Measurements from ENCODE around the gene MGRN1.
A peak's percentile ranks its signal among the peaks of the same experiment; 100 is the strongest.

MGRN1 gene

GRCh38 chr16:4698321-4699045, 73.9 kb downstream of the MGRN1 start:
- FAIRE-seq (no peak), DNase-seq (ENCODE audit: insufficient read length) (peak; percentile 5)
- TF ChIP-seq POLR2AphosphoS5 (IDR thresholded peaks at IDR 0.05; ENCODE audit: low read depth, low read length) (no peak; the same call in 1 of the 2 replicates), TAF1 (IDR thresholded peaks at IDR 0.05; ENCODE audit: borderline replicate concordance, low read depth, low read length) (no peak), POLR2A (IDR thresholded peaks at IDR 0.05; ENCODE audit: low read depth, low read length) (peak; percentile 30)

- DNase-seq (ENCODE audit: insufficient read length) (no peak), FAIRE-seq (no peak)
- TF ChIP-seq POLR2A (IDR thresholded peaks at IDR 0.05; ENCODE audit: low read depth, low read length) (no peak), TAF1 (IDR thresholded peaks at IDR 0.05; ENCODE audit: borderline replicate concordance, low read depth, low read length) (no peak), POLR2AphosphoS5 (IDR thresholded peaks at IDR 0.05; ENCODE audit: low read depth, low read length) (no peak; the same call in 1 of the 2 replicates)
Observed at GRCh38 chr16:4699046-4699556, 74.5 kb downstream of the MGRN1 start.

- DNase-seq (ENCODE audit: insufficient read length) (no peak), FAIRE-seq (no peak)
- TF ChIP-seq TAF1 (IDR thresholded peaks at IDR 0.05; ENCODE audit: borderline replicate concordance, low read depth, low read length) (no peak), POLR2AphosphoS5 (IDR thresholded peaks at IDR 0.05; ENCODE audit: low read depth, low read length) (0 out of 2 replicates have a peak, but pooled peaks have one; percentile 23)
Observed at GRCh38 chr16:4700380-4700996, 75.9 kb downstream of the MGRN1 start.

GRCh38 chr16:4700997-4701743, 76.5 kb downstream of the MGRN1 start:
- DNase-seq (ENCODE audit: insufficient read length) (no peak), FAIRE-seq (no peak)
- TF ChIP-seq POLR2A (IDR thresholded peaks at IDR 0.05; ENCODE audit: low read depth, low read length) (no peak), POLR2AphosphoS5 (IDR thresholded peaks at IDR 0.05; ENCODE audit: low read depth, low read length) (no peak), TAF1 (IDR thresholded peaks at IDR 0.05; ENCODE audit: borderline replicate concordance, low read depth, low read length) (no peak)

GRCh38 chr16:4701791-4702465, 77.3 kb downstream of the MGRN1 start:
- FAIRE-seq = no peak
- peak; percentile 13 for DNase-seq (ENCODE audit: insufficient read length)
- no peak for TF ChIP-seq POLR2A (IDR thresholded peaks at IDR 0.05; ENCODE audit: low read depth, low read length)

- DNase-seq (ENCODE audit: insufficient read length) (no peak), FAIRE-seq (no peak)
- TF ChIP-seq POLR2AphosphoS5 (IDR thresholded peaks at IDR 0.05; ENCODE audit: low read depth, low read length) = no peak
- no peak for TF ChIP-seq POLR2A (IDR thresholded peaks at IDR 0.05; ENCODE audit: low read depth, low read length)
- no peak for TF ChIP-seq TAF1 (IDR thresholded peaks at IDR 0.05; ENCODE audit: borderline replicate concordance, low read depth, low read length)
Observed at GRCh38 chr16:4702466-4702808, 77.8 kb downstream of the MGRN1 start.

- DNase-seq (ENCODE audit: insufficient read length) (no peak), FAIRE-seq (no peak)
- TF ChIP-seq TAF1 (IDR thresholded peaks at IDR 0.05; ENCODE audit: borderline replicate concordance, low read depth, low read length) (no peak), POLR2A (IDR thresholded peaks at IDR 0.05; ENCODE audit: low read depth, low read length) (no peak), POLR2AphosphoS5 (IDR thresholded peaks at IDR 0.05; ENCODE audit: low read depth, low read length) (no peak)
Observed at GRCh38 chr16:4703906-4704305, 79.3 kb downstream of the MGRN1 start.

GRCh38 chr16:4704491-4704890, 79.9 kb downstream of the MGRN1 start:
- FAIRE-seq = no peak
- no peak for DNase-seq (ENCODE audit: insufficient read length)
- TF ChIP-seq TAF1 (IDR thresholded peaks at IDR 0.05; ENCODE audit: borderline replicate concordance, low read depth, low read length) = no peak

- FAIRE-seq = no peak
- TF ChIP-seq POLR2A (IDR thresholded peaks at IDR 0.05; ENCODE audit: low read depth, low read length) (no peak), TAF1 (IDR thresholded peaks at IDR 0.05; ENCODE audit: borderline replicate concordance, low read depth, low read length) (no peak), POLR2AphosphoS5 (IDR thresholded peaks at IDR 0.05; ENCODE audit: low read depth, low read length) (no peak)
- DNase-seq (ENCODE audit: insufficient read length) = no peak
Observed at GRCh38 chr16:4704913-4705312, 80.3 kb downstream of the MGRN1 start.

GRCh38 chr16:4706871-4707270, 82.2 kb downstream of the MGRN1 start:
- FAIRE-seq (no peak), DNase-seq (ENCODE audit: insufficient read length) (no peak)
- TF ChIP-seq TAF1 (IDR thresholded peaks at IDR 0.05; ENCODE audit: borderline replicate concordance, low read depth, low read length) (no peak), POLR2A (IDR thresholded peaks at IDR 0.05; ENCODE audit: low read depth, low read length) (no peak), POLR2AphosphoS5 (IDR thresholded peaks at IDR 0.05; ENCODE audit: low read depth, low read length) (no peak)

- DNase-seq (ENCODE audit: insufficient read length) (no peak), FAIRE-seq (no peak)
- TF ChIP-seq POLR2AphosphoS5 (IDR thresholded peaks at IDR 0.05; ENCODE audit: low read depth, low read length) (no peak), TAF1 (IDR thresholded peaks at IDR 0.05; ENCODE audit: borderline replicate concordance, low read depth, low read length) (no peak), POLR2A (IDR thresholded peaks at IDR 0.05; ENCODE audit: low read depth, low read length) (no peak)
Observed at GRCh38 chr16:4709481-4709880, 84.9 kb downstream of the MGRN1 start.

Measured in GM12892 (cell line).